GM12801 (cell line): ENCODE measurements around the gene PTGES3.

Experiments used
- CTCF ChIP-seq: IDR thresholded peaks from one replicate; pipeline ENCODE4 v1.5.1; 2011; ENCODE audit warnings: control low read depth; ENCODE audit not compliant: insufficient read length; ENCODE audit errors: extremely low read depth

Gene PTGES3

GRCh38 chr12:56723352-56723751, 35.3 kb upstream of the PTGES3 start:
- no peak for TF ChIP-seq CTCF

GRCh38 chr12:56722832-56723231, 34.7 kb upstream of the PTGES3 start:
- no peak for TF ChIP-seq CTCF

- TF ChIP-seq CTCF, result no peak
These were observed 33.6 kb upstream of the PTGES3 start for GRCh38 chr12:56721721-56722120.

- TF ChIP-seq CTCF, result no peak
These were observed 33.1 kb upstream of the PTGES3 start for GRCh38 chr12:56721216-56721615.

GRCh38 chr12:56720731-56721151, 32.7 kb upstream of the PTGES3 start:
- no peak for TF ChIP-seq CTCF

GRCh38 chr12:56719056-56719455, 31.0 kb upstream of the PTGES3 start:
- no peak for TF ChIP-seq CTCF

GRCh38 chr12:56718636-56719035, 30.6 kb upstream of the PTGES3 start:
- no peak for TF ChIP-seq CTCF

- no peak for TF ChIP-seq CTCF
These were observed 30.1 kb upstream of the PTGES3 start for GRCh38 chr12:56718149-56718548.
